MM.1S (cell line): ENCODE results near the gene SMAD3.
"Not testable (repeated sequence)": the region's sequence is repeated elsewhere in the genome, so short reads cannot be mapped to it uniquely, and the experiment has no call there.

Experiments used
- DNase-seq: peaks from one replicate; pipeline ENCODE4 v3.0.0-alpha.2; 2015
- H2AFZ ChIP-seq: fragments of 300-600 bp; sonication (generic); 2 replicates; pipeline ENCODE4 v1.6.0; 2016; ENCODE audit warnings: antibody characterized with exemption, low read length
- H3F3A ChIP-seq: fragments of 300-600 bp; sonication (generic); 2 replicates; pipeline ENCODE4 v1.6.1; 2016; ENCODE audit warnings: mild to moderate bottlenecking, antibody characterized with exemption, low read length, moderate library complexity, mixed read lengths; ENCODE audit not compliant: insufficient read depth
- H3K27ac ChIP-seq: fragments of 300-600 bp; sonication (generic); 2 replicates; pipeline ENCODE4 v1.5.1; 2016; ENCODE audit warnings: mild to moderate bottlenecking, low read length
- H3K27me3 ChIP-seq: fragments of 300-600 bp; sonication (generic); replicated peaks from 2 replicates; pipeline ENCODE4 v1.6.0; 2016; ENCODE audit warnings: low read length; ENCODE audit not compliant: insufficient read depth
- H3K36me3 ChIP-seq: fragments of 300-600 bp; sonication (generic); replicated peaks from 2 replicates; pipeline ENCODE4 v1.6.1; 2016; ENCODE audit warnings: mild to moderate bottlenecking, low read length, mixed read lengths; ENCODE audit not compliant: insufficient read depth
- H3K4me1 ChIP-seq: fragments of 300-600 bp; sonication (generic); 2 replicates; pipeline ENCODE4 v1.6.1; 2016; ENCODE audit warnings: low read length, mixed read lengths
- H3K4me2 ChIP-seq: fragments of 300-600 bp; sonication (generic); 2 replicates; pipeline ENCODE4 v1.6.0; 2016; ENCODE audit warnings: low read depth, low read length
- H3K4me3 ChIP-seq: fragments of 300-600 bp; sonication (generic); 2 replicates; pipeline ENCODE4 v1.5.1; 2016; ENCODE audit warnings: low read length, mixed read lengths
- H3K79me2 ChIP-seq: fragments of 300-600 bp; sonication (generic); 2 replicates; pipeline ENCODE4 v1.6.1; 2016; ENCODE audit warnings: mixed run types, low read length, mixed read lengths
- H3K9ac ChIP-seq: fragments of 300-600 bp; sonication (generic); 2 replicates; pipeline ENCODE4 v1.6.1; 2016; ENCODE audit warnings: low read length, mixed read lengths
- H3K9me2 ChIP-seq: fragments of 300-600 bp; sonication (generic); replicated peaks from 2 replicates; pipeline ENCODE4 v1.6.1; 2016; ENCODE audit warnings: mild to moderate bottlenecking, low read length, mixed read lengths; ENCODE audit not compliant: insufficient read depth
- H3K9me3 ChIP-seq: fragments of 300-600 bp; sonication (generic); replicated peaks from 2 replicates; pipeline ENCODE4 v1.6.1; 2016; ENCODE audit warnings: mild to moderate bottlenecking, low read length, mixed read lengths; ENCODE audit not compliant: insufficient read depth
- H4K20me1 ChIP-seq: fragments of 300-600 bp; sonication (generic); 2 replicates; pipeline ENCODE4 v1.6.1; 2016; ENCODE audit warnings: mild to moderate bottlenecking, low read length, moderate library complexity, mixed read lengths; ENCODE audit not compliant: insufficient read depth
- EZH2 ChIP-seq: fragments of 300-600 bp; sonication (generic); optimal IDR thresholded peaks from 2 replicates; pipeline ENCODE3; 2017; ENCODE audit warnings: low read depth, mild to moderate bottlenecking, antibody characterized with exemption, low read length, mixed read lengths
- EZH2phosphoT487 ChIP-seq: fragments of 300-600 bp; sonication (generic); IDR thresholded peaks from 2 replicates; pipeline ENCODE4 v1.6.1; 2018; ENCODE audit warnings: antibody characterized with exemption, low read length
- TF ChIP-seq, protein P1 (sequence below): fragments of 300-600 bp; sonication (generic); IDR thresholded peaks from 2 replicates; pipeline ENCODE4 v1.5.1; 2016; ENCODE audit warnings: antibody characterized with exemption, low read length, mixed read lengths

SMAD3 gene

DNA sequence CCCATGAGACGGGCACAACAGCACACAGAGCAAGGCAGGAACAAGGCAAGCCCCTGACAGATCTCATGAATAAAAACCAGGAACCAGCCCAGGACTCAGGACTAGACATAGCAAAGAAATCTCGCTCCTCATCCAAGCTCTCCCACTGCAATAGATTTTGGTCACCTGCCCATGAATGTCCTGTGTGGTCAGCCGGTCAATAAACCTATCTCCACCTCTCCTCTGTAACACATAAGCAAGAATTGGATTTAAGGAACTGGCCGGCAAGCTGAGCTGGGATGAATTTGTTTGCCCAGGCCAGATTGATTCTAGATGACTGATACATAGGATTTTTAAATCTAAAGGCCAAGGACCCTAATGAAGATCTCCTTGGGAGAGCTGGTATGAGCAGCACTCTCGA, 46.3 kb upstream of the SMAD3 start:
- H3K27me3 ChIP-seq, result no peaks in the 10 kb centered on the region
- no peaks in the 10 kb centered on the region for H3K9me3 ChIP-seq
- H3K4me2 ChIP-seq, result no peak overlapping the region
- H3K36me3 ChIP-seq, result no peaks in the 10 kb centered on the region
- no peaks in the 10 kb centered on the region for H3K79me2 ChIP-seq
- H3K9ac ChIP-seq, result no peak overlapping the region
- H3K27ac ChIP-seq, result no peak overlapping the region
- no peak overlapping the region for H3K4me3 ChIP-seq
- no peaks in the 10 kb centered on the region for H4K20me1 ChIP-seq
- no peaks in the 10 kb centered on the region for H3K9me2 ChIP-seq
- DNase-seq, result no peak
- H3F3A ChIP-seq, result peaks cover 3% of the 10 kb centered on the region; the same call in 1 of the 2 replicates
- TF ChIP-seq, protein P1, sequence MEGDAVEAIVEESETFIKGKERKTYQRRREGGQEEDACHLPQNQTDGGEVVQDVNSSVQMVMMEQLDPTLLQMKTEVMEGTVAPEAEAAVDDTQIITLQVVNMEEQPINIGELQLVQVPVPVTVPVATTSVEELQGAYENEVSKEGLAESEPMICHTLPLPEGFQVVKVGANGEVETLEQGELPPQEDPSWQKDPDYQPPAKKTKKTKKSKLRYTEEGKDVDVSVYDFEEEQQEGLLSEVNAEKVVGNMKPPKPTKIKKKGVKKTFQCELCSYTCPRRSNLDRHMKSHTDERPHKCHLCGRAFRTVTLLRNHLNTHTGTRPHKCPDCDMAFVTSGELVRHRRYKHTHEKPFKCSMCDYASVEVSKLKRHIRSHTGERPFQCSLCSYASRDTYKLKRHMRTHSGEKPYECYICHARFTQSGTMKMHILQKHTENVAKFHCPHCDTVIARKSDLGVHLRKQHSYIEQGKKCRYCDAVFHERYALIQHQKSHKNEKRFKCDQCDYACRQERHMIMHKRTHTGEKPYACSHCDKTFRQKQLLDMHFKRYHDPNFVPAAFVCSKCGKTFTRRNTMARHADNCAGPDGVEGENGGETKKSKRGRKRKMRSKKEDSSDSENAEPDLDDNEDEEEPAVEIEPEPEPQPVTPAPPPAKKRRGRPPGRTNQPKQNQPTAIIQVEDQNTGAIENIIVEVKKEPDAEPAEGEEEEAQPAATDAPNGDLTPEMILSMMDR, result no peak
- TF ChIP-seq EZH2, result no peak
- TF ChIP-seq EZH2phosphoT487, result no peak
- no peak overlapping the region for H2AFZ ChIP-seq
- peaks cover 5% of the 10 kb centered on the region for H3K4me1 ChIP-seq

GRCh38 chr15:67019884-67020520, 45.4 kb upstream of the SMAD3 start:
- TF ChIP-seq, protein P1, result no peak
- TF ChIP-seq EZH2 (no peak), EZH2phosphoT487 (no peak)
- Histone ChIP-seq H3K27me3 (no peaks in the 10 kb centered on the region), H3K9ac (no peak overlapping the region), H4K20me1 (no peaks in the 10 kb centered on the region), H2AFZ (no peak overlapping the region), H3K79me2 (no peaks in the 10 kb centered on the region), H3F3A (peaks cover 11% of the 10 kb centered on the region; the same call in 1 of the 2 replicates), H3K4me1 (peaks cover 14% of the 10 kb centered on the region), H3K4me2 (no peak overlapping the region), H3K9me3 (no peaks in the 10 kb centered on the region), H3K4me3 (no peak overlapping the region), H3K27ac (no peak overlapping the region), H3K36me3 (no peaks in the 10 kb centered on the region), H3K9me2 (no peaks in the 10 kb centered on the region)
- DNase-seq, result no peak

GRCh38 chr15:67020668-67021067, 44.7 kb upstream of the SMAD3 start:
- H3F3A ChIP-seq, result peaks cover 11% of the 10 kb centered on the region; the same call in 1 of the 2 replicates
- DNase-seq, H3K4me2 ChIP-seq, H3K79me2 ChIP-seq, H4K20me1 ChIP-seq, H2AFZ ChIP-seq, H3K36me3 ChIP-seq, H3K27me3 ChIP-seq, H3K9me3 ChIP-seq, H3K9me2 ChIP-seq, H3K4me3 ChIP-seq, H3K27ac ChIP-seq, H3K9ac ChIP-seq: not testable (repeated sequence)
- peaks cover 20% of the 10 kb centered on the region for H3K4me1 ChIP-seq

- H3K9me2 ChIP-seq, result no peaks in the 10 kb centered on the region
- peaks cover 24% of the 10 kb centered on the region for H3K4me1 ChIP-seq
- no peak overlapping the region for H3K4me2 ChIP-seq
- H3K4me3 ChIP-seq, result no peak overlapping the region
- TF ChIP-seq EZH2phosphoT487, result no peak
- TF ChIP-seq, protein P1, result no peak
- H3K79me2 ChIP-seq, result no peaks in the 10 kb centered on the region
- peaks cover 11% of the 10 kb centered on the region; the same call in 1 of the 2 replicates for H3F3A ChIP-seq
- no peaks in the 10 kb centered on the region for H3K36me3 ChIP-seq
- no peak for DNase-seq
- no peaks in the 10 kb centered on the region for H3K27me3 ChIP-seq
- no peak overlapping the region for H2AFZ ChIP-seq
- no peak overlapping the region for H3K27ac ChIP-seq
- H4K20me1 ChIP-seq, result no peaks in the 10 kb centered on the region
- no peak overlapping the region for H3K9ac ChIP-seq
- no peaks in the 10 kb centered on the region for H3K9me3 ChIP-seq
Observed at GRCh38 chr15:67021455-67021854, 43.9 kb upstream of the SMAD3 start.
